ENCODE results near the gene PPP4R3A.
"Not testable (repeated sequence)": the region's sequence is repeated elsewhere in the genome, so short reads cannot be mapped to it uniquely, and the experiment has no call there.

The PPP4R3A gene

GRCh38 chr14:91428931-91429330 lies 81.2 kb downstream of the PPP4R3A start:
- DNase-seq, result not testable (repeated sequence)

DNA sequence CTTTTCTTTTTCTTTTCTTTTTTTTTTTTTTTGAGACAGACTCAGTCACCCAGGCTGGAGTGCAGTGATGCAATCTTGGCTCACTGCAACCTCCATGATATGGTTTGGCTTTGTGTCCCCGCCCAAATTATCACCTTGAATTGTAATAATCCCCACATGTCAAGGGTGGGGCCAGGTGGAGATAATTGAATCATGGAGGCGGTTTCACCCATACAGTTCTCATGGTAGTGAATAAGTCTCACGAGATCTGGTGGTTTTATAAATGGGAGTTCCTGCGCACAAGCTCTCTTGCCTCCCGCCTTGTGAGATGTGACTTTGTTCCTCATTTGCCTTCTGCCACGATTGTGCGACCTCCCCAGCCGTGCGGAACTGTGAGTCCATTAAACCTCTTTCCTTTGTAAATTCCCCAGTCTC lies 84.6 kb downstream of the PPP4R3A start:
- not testable (repeated sequence) for DNase-seq

- DNase-seq, result no peak
Measured at GRCh38 chr14:91424813-91425530, 85.1 kb downstream of the PPP4R3A start.

GRCh38 chr14:91420686-91421085 lies 89.4 kb downstream of the PPP4R3A start:
- no peak for DNase-seq

DNA sequence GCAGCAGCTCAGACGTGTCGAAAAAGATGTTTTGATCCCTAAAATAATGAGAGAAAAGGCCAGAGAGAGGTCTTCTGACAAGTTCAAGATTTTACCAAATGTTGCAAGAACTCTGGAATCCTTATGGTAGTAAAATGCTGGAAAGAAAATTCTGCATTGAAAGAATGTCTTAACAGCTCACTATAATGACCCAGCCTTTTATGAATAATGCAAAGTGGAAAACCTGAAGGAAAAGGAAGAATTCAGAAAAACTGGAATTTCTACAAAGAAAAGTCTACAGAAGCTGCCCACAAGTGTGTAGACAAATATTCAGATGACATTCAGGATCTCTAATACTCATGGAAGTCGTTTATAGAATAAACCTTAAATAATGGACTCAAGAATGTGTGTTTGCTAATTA lies 90.7 kb downstream of the PPP4R3A start:
- DNase-seq, result no peak

DNA sequence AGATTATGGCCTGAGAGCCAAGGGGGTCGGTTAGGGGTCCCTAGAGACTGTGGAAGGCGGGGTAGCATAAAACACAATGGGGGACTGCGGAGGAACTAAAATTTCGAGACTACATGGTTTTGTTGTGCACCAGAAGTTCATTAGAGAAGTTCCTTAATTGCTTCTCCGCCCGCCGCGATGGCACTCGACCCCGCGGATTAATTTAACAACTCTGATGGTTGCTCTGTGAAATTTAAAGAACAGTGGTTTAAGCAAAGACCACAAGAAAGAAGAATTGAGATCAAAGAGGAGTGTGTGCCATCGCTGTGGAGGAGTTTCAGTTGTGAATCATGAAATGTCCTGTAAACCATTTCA lies 91.1 kb downstream of the PPP4R3A start:
- DNase-seq, result peak; percentile 74

GRCh38 chr14:91418387-91419043 lies 91.6 kb downstream of the PPP4R3A start:
- DNase-seq, result peak; percentile 87

DNA sequence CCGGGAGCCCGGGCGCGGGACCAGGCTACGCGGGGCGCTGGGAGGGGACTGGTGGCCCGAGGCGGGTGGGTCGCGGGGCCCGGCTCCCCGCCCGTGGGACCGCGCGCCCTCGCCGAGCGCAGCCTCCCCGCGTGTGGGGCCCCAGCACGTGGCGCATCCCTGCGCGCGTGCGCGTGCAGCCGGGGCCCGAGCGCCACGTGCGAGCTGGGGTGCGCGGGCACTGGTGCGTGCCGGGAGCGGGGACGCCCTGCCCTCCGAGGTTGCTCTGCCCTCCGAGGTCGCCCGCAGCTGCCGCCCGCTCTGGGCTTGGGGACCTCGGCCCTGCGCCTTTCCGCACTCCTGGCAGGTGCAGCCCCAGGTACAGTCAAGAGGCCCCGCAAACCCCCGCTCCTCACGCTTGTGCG lies 92.1 kb downstream of the PPP4R3A start:
- peak; percentile 74 for DNase-seq

DNA sequence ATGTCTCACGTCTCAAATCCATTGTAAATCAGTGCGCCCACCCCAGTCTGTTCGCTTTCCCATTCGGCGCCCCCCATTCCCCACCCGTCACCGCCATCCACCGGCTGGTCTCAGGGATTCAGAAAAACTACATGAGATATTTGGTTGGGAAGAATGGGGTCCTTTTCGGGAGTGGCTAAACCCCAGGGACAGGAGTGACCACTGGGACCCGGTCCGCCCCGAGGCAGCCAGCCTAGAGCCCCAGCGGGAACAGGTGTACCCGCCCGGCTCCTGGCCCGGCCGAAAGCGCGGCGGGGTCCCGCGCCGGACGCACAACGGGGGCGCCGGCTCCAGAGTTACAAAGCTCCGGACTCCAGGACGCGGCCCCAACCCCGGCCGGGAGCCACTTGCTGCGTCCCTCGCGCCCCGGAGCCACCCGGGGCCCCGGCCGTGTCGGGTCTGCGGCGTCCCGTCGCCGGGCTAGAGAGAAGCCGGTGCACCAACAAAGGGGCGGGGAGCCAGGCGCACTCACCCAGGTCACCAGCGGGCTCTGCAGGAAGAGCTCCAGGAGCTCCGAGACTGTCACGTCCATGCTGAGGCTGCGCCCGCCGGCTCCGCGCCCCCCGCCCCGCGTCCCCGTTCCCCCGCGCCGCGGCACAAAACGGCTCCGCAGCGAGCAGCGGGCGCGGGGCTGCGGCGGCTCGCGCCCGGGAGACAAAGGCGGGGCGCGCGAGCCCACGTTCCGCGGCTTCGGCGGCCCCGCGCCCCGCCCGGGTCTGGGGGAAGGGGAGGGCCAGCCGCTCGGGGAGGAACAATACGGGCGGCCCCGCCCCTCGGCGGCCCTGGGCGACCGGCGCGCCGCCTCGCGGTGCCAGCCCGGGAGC lies 92.8 kb downstream of the PPP4R3A start, which contains the start of gene CCDC88C:
Gene CCDC88C (minus strand): TSS at position 701 of the 863 bp plus-strand sequence. CDS start 130 bp downstream, at position 571.
- peak; percentile 85 for DNase-seq

GRCh38 chr14:91416744-91417119 lies 93.4 kb downstream of the PPP4R3A start:
- DNase-seq, result peak; percentile 50

GRCh38 chr14:91415794-91416743 lies 94.0 kb downstream of the PPP4R3A start:
- DNase-seq, result peak; percentile 81

DNA sequence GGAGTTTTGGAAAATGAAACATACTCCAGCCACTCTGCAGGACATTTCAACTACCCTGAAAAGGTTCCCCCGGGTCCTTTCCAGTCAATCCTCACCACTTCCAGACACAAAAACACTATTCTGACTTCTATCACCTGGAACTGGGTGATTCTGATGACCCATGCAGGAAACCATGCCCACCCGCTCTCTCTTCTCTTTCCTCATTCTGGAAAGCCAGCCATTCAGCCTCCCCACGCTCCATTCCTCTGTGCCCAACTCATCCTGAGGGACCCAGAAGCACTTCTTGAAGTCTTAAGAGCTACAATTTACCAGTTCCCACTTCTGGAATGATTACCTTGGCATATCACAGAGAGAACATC lies 95.7 kb downstream of the PPP4R3A start:
- no peak for DNase-seq

DNA sequence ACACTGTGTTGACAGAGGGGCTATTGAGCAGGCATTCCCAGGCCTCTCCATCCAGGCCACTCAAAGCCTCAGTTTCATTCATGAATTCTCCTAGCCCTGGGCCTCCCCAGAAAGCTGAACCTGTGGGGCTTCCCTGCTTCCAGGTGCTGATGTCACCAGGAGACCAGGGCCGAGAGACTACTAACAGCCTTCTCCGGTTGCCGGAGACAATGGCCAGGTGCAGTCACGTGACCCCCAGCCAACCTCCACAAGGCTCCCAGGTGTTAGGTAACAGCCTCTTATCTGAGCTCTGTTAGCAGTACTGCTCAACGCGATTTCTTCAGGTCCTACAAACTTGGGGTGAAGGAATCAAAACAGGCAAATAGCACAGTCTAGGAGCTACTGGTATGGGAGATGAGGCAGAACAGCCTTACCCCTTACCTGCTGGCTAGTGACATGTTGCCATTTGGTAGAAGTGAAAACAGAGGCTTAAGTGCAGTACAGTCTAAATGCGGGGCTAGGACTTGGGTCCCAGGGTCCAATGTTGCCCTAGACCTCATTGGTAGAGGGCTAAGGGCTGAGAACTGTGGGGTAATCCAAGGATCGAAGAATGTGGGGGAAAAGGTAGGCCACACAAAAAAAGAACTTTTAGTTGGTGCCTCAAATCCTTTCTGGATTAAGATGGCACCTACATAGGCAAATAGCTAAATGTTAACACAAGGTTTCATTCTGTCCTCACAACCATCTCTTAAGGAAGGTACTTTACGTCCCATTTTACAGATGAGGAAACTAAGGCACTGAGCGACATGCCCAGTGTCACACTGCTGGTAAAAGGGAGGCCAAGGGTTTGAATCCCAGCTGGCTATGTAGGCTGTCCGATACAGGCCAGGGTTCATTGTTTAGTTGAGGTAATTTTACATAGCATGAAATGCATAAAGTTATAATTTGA lies 96.3 kb downstream of the PPP4R3A start:
- no peak for DNase-seq

DNA sequence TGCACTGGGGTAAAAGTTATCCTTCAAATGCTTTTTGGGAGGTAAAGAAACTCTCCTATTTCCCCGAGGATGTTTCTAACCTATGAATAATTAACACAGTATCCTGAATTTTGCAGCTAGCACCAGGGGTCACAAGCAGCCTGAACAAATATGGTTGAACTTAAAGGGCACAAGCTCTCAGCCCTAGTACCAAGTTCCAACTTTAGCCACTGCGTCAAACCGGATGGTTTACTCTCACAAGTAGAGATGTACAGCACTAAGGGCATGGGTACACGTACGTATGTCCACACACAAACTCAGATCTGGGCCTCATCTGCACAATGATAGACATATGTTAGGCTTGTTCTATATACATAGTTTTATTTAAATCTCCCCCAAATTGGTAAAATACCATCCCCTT lies 97.2 kb downstream of the PPP4R3A start:
- DNase-seq, result no peak

DNA sequence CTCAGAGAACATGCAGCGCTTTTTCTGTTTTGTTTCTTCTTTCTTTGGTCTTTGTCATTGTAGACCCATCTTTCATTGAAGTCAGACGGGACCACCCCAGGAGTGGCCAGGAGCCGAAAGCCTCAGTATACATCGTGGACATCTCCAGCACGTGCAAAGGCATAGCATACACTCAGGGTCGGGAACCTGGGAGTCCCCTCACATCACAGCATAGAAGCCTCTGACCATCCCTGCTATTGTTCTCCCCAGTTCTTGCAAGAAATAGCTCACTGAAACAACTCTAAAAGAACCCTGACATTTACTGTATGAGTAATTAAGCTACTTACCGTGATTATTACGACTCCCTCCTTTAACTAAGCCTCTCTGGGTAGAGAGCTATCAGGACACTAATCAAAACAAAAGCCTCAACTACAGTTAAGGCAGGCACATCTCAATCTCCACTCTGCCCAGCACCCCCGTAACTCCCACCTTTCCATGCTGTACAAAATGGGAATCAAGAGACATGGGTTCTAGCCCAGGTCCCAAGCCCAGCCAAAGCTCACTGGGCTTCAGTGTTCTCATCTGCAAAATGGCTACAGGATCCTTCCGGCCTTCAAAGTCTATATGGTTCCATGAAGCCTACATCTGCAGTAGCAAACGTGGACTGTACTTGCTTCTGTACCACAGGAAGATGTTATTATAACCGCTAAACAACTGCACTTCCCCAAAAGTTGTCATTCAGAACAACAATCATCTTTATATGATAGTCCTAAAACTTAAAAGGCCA lies 99.2 kb downstream of the PPP4R3A start:
- no peak for DNase-seq

DNA sequence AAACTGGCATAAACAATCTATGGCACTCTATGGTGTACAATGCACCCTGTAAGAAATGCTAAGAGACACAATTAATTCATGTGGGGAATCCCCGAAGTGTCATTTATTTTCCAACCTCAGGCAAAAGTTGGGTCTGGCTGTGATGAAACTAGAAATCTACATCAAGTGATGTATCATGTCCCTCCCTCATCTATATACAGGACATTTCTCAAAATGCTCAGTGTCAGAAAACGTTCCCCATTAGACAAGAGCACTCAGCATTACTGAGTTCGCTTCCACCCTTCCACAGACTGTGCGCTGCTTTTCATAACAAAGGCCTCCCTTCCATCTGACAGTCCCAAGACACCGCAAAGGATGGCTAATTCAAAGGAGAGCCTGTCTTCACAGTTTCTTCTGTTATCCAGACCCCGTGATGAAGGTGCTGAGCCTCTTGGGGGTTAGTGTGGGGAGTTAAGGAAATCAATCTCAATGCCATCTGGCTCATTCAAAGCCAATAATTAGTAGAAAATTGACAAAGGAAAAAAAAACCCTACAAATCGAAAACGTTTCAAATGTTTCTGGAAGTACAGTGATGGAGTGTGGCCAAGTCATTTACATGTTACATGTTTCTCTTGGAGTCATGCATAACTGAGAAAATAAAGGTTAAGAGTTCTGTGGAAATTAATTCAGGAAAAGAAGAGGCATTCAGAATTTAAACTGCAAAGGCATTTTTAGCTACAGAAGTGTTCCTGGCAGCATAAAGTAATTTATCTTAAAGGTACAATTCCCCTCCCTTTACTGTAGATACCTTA lies 100.0 kb downstream of the PPP4R3A start:
- DNase-seq, result peak; percentile 44

- DNase-seq, result not testable (repeated sequence)
Measured at GRCh38 chr14:91409240-91409639, 100.9 kb downstream of the PPP4R3A start.

Data from stimulated activated CD4-positive, alpha-beta T cell treated with anti-CD3 and anti-CD28 coated beads, Interleukin-15, amount 100 ng/mL, for 24 hours (primary cell).